Progenitor cell of endocrine pancreas (in vitro differentiated cells): Measurements from ENCODE around the gene VCP. TPM values are rescaled to one million over a fixed set of nuclear protein-coding genes. Genes with fewer than 3 reads are reported as not detected.

Source experiments
- total RNA-seq: library from RNA; stranded (reverse); gene quantifications from 2 replicates; pipeline ENCODE4 v1.2.1, GENCODE V29; 2021

The VCP gene
- total RNA-seq, 1 donor from 2014 or later: 326 TPM

Other genes with a start within 250 kb of the VCP start
- 0.29 and 0.38 TPM in 2 replicates for gene PHF24, start 114.3 kb downstream of the VCP start, total RNA-seq
- gene DNAJB5, start 82.9 kb downstream of the VCP start, total RNA-seq: 12.4 and 15.4 TPM in 2 replicates
- gene FANCG, start 7.3 kb upstream of the VCP start, total RNA-seq: 64.7 and 68.7 TPM in 2 replicates
- gene PIGO, start 24.0 kb upstream of the VCP start, total RNA-seq: 27.3 and 31.5 TPM in 2 replicates
- 120 and 121 TPM in 2 replicates for gene STOML2, start 30.5 kb upstream of the VCP start, total RNA-seq
- gene ATOSB, start 43.2 kb upstream of the VCP start, total RNA-seq: 17.7 and 19.4 TPM in 2 replicates
- 111 and 114 TPM in 2 replicates for gene UNC13B, start 89.4 kb upstream of the VCP start, total RNA-seq